ENCODE results near the gene PDPR. TPM values are rescaled to one million over a fixed set of nuclear protein-coding genes. Genes with fewer than 3 reads are reported as not detected.
"Not testable (repeated sequence)": the region's sequence is repeated elsewhere in the genome, so short reads cannot be mapped to it uniquely, and the experiment has no call there.

Gene PDPR
- 4.1 and 8.4 TPM in 2 replicates for total RNA-seq

- not testable (repeated sequence) for FAIRE-seq; H3K36me3 ChIP-seq (ENCODE audit: control insufficient read depth, insufficient read depth, low read length); H3K27me3 ChIP-seq (ENCODE audit: control insufficient read depth, insufficient read depth, low read length)
- H3K4me3 ChIP-seq (ENCODE audit: low read depth, low read length), result peak within 1 kb of the TSS; percentile 58
- peak; percentile 57 for DNase-seq (ENCODE audit: low read depth)
Measured at GRCh38 chr16:70113982-70114826, at the start of gene PDPR. PDPR (plus strand) TSS chr16:70114332; CDS start chr16:70120493, 6,161 bp downstream.

- peak; percentile 13 for DNase-seq (ENCODE audit: low read depth)
- not testable (repeated sequence) for FAIRE-seq
Measured at GRCh38 chr16:70064841-70065370, 49.2 kb upstream of the PDPR start.

GRCh38 chr16:70065376-70065745 lies 48.8 kb upstream of the PDPR start:
- not testable (repeated sequence) for H3K36me3 ChIP-seq (ENCODE audit: control insufficient read depth, insufficient read depth, low read length); DNase-seq (ENCODE audit: low read depth); H3K27me3 ChIP-seq (ENCODE audit: control insufficient read depth, insufficient read depth, low read length); FAIRE-seq
- H3K4me3 ChIP-seq (ENCODE audit: low read depth, low read length), result peak overlapping the region; percentile 56

More at GRCh38 chr16:70064841-70065370, 49.2 kb upstream of the PDPR start:
- not testable (repeated sequence) for H3K27me3 ChIP-seq (ENCODE audit: control insufficient read depth, insufficient read depth, low read length); H3K36me3 ChIP-seq (ENCODE audit: control insufficient read depth, insufficient read depth, low read length)
- H3K4me3 ChIP-seq (ENCODE audit: low read depth, low read length), result peak overlapping the region; percentile 56

- not testable (repeated sequence) for H3K36me3 ChIP-seq (ENCODE audit: control insufficient read depth, insufficient read depth, low read length); H3K27me3 ChIP-seq (ENCODE audit: control insufficient read depth, insufficient read depth, low read length); FAIRE-seq
- peak overlapping the region; percentile 56 for H3K4me3 ChIP-seq (ENCODE audit: low read depth, low read length)
- DNase-seq (ENCODE audit: low read depth), result peak; percentile 58
Measured at GRCh38 chr16:70065746-70066658, 48.1 kb upstream of the PDPR start.

- H3K36me3 ChIP-seq (ENCODE audit: control insufficient read depth, insufficient read depth, low read length); FAIRE-seq; H3K27me3 ChIP-seq (ENCODE audit: control insufficient read depth, insufficient read depth, low read length): not testable (repeated sequence)
- peak; percentile 1 for DNase-seq (ENCODE audit: low read depth)
- H3K4me3 ChIP-seq (ENCODE audit: low read depth, low read length), result peak overlapping the region; percentile 56
Measured at GRCh38 chr16:70066751-70067150, 47.4 kb upstream of the PDPR start.

GRCh38 chr16:70079081-70079480 lies 35.1 kb upstream of the PDPR start:
- not testable (repeated sequence) for H3K4me3 ChIP-seq (ENCODE audit: low read depth, low read length); H3K36me3 ChIP-seq (ENCODE audit: control insufficient read depth, insufficient read depth, low read length); DNase-seq (ENCODE audit: low read depth); FAIRE-seq; H3K27me3 ChIP-seq (ENCODE audit: control insufficient read depth, insufficient read depth, low read length)

GRCh38 chr16:70081219-70081618 lies 32.9 kb upstream of the PDPR start:
- peak; percentile 47 for FAIRE-seq
- not testable (repeated sequence) for H3K27me3 ChIP-seq (ENCODE audit: control insufficient read depth, insufficient read depth, low read length); H3K4me3 ChIP-seq (ENCODE audit: low read depth, low read length); H3K36me3 ChIP-seq (ENCODE audit: control insufficient read depth, insufficient read depth, low read length); DNase-seq (ENCODE audit: low read depth)

- H3K4me3 ChIP-seq (ENCODE audit: low read depth, low read length); H3K36me3 ChIP-seq (ENCODE audit: control insufficient read depth, insufficient read depth, low read length); FAIRE-seq; H3K27me3 ChIP-seq (ENCODE audit: control insufficient read depth, insufficient read depth, low read length); DNase-seq (ENCODE audit: low read depth): not testable (repeated sequence)
Measured at GRCh38 chr16:70083931-70084330, 30.2 kb upstream of the PDPR start.

GRCh38 chr16:70088160-70088559 lies 26.0 kb upstream of the PDPR start:
- H3K27me3 ChIP-seq (ENCODE audit: control insufficient read depth, insufficient read depth, low read length); H3K4me3 ChIP-seq (ENCODE audit: low read depth, low read length); FAIRE-seq; DNase-seq (ENCODE audit: low read depth); H3K36me3 ChIP-seq (ENCODE audit: control insufficient read depth, insufficient read depth, low read length): not testable (repeated sequence)

- H3K4me3 ChIP-seq (ENCODE audit: low read depth, low read length); FAIRE-seq; H3K27me3 ChIP-seq (ENCODE audit: control insufficient read depth, insufficient read depth, low read length): not testable (repeated sequence)
Measured at GRCh38 chr16:70088877-70089276, 25.3 kb upstream of the PDPR start.

GRCh38 chr16:70089289-70089688 lies 24.8 kb upstream of the PDPR start:
- not testable (repeated sequence) for H3K27me3 ChIP-seq (ENCODE audit: control insufficient read depth, insufficient read depth, low read length); FAIRE-seq; DNase-seq (ENCODE audit: low read depth); H3K4me3 ChIP-seq (ENCODE audit: low read depth, low read length); H3K36me3 ChIP-seq (ENCODE audit: control insufficient read depth, insufficient read depth, low read length)

More at GRCh38 chr16:70088877-70089276, 25.3 kb upstream of the PDPR start:
- DNase-seq (ENCODE audit: low read depth); H3K36me3 ChIP-seq (ENCODE audit: control insufficient read depth, insufficient read depth, low read length): not testable (repeated sequence)

GRCh38 chr16:70091104-70091503 lies 23.0 kb upstream of the PDPR start:
- not testable (repeated sequence) for H3K36me3 ChIP-seq (ENCODE audit: control insufficient read depth, insufficient read depth, low read length); H3K4me3 ChIP-seq (ENCODE audit: low read depth, low read length); DNase-seq (ENCODE audit: low read depth); H3K27me3 ChIP-seq (ENCODE audit: control insufficient read depth, insufficient read depth, low read length)
- FAIRE-seq, result peak; percentile 79

GRCh38 chr16:70094096-70094495 lies 20.0 kb upstream of the PDPR start:
- FAIRE-seq; H3K27me3 ChIP-seq (ENCODE audit: control insufficient read depth, insufficient read depth, low read length); DNase-seq (ENCODE audit: low read depth); H3K36me3 ChIP-seq (ENCODE audit: control insufficient read depth, insufficient read depth, low read length); H3K4me3 ChIP-seq (ENCODE audit: low read depth, low read length): not testable (repeated sequence)
